VCaP (cell line): ENCODE measurements around the gene EFEMP1.

Source experiments
- H3K27ac ChIP-seq: fragments of 450-650 bp; 2 replicates; pipeline ENCODE4 v1.5.1; 2017
- TF ChIP-seq, protein P1 (sequence below): fragments of 450-650 bp; conservative IDR thresholded peaks from 2 replicates; pipeline ENCODE4 v1.5.1; 2017; ENCODE audit warnings: mild to moderate bottlenecking, moderate library complexity

EFEMP1 gene

DNA sequence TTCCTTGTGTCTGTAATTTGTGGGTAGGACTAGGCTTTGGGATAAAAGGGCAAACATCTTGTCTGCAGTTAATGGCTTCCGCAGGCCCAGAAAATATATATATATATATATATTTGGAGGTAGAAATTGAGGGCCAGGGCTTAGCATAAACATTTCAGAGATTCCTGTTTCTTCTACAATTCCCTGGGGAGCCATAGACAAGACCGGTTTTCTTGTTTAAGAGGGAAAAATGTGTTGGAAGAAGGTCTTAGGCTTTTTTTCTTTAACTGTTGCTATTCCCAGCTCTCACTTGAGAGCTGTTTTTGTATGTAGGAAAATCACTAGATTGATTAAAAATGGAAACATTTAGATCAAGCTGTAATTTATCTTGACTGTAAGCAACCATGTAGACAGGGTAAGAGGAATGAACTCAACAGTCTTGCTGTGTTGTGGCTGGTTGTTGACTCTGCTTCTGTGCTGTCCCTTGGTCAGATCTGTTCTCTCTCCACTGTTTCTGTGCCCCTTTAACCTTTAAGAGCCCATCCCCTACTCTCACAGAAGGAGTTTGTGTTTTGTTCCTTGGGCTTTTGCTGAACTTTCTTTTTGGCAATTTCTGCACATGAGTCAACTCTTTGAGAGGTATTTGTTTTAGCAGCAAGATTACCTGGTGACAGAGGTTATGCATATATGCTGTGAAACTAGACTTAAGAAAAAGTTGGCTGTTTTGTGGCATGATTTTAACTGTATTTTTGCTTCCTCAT lies 58.3 kb downstream of the EFEMP1 start:
- TF ChIP-seq, protein P1, sequence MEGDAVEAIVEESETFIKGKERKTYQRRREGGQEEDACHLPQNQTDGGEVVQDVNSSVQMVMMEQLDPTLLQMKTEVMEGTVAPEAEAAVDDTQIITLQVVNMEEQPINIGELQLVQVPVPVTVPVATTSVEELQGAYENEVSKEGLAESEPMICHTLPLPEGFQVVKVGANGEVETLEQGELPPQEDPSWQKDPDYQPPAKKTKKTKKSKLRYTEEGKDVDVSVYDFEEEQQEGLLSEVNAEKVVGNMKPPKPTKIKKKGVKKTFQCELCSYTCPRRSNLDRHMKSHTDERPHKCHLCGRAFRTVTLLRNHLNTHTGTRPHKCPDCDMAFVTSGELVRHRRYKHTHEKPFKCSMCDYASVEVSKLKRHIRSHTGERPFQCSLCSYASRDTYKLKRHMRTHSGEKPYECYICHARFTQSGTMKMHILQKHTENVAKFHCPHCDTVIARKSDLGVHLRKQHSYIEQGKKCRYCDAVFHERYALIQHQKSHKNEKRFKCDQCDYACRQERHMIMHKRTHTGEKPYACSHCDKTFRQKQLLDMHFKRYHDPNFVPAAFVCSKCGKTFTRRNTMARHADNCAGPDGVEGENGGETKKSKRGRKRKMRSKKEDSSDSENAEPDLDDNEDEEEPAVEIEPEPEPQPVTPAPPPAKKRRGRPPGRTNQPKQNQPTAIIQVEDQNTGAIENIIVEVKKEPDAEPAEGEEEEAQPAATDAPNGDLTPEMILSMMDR: no peak
- H3K27ac ChIP-seq: no peak overlapping the region

DNA sequence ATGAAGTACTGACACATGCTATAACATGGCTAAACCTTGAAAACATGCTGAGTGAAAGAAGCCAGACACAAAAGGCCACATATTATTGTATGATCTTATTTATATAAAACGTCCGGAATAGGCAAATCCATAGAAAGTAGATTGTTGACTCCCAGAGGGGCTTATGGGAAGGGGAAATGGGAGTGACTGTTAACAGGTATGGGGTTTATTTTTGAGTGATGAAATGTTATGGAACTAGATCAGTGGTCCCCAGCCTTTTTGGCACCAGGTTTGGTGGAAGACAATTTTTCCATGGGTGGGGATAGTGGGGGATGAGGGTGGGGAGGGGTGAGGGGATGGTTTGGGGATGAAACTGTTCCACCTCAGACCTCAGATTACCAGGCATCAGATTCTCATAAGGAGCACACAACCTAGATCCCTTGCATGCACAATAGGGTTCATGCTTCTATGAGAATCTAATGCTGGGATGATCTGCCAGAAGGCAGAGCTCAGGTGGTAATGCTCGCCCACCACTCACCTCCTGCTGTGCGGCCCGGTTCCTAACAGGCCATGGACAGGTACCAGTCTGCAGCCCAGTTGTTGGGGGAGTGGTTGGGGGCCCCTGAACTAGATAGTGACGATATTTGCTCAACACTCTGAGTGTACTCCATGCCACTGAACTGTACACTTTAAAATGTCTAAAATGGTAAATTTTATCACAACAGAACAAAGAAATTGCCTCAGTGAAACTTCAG lies 59.1 kb downstream of the EFEMP1 start:
- no peak overlapping the region for H3K27ac ChIP-seq
- TF ChIP-seq, protein P1: no peak

DNA sequence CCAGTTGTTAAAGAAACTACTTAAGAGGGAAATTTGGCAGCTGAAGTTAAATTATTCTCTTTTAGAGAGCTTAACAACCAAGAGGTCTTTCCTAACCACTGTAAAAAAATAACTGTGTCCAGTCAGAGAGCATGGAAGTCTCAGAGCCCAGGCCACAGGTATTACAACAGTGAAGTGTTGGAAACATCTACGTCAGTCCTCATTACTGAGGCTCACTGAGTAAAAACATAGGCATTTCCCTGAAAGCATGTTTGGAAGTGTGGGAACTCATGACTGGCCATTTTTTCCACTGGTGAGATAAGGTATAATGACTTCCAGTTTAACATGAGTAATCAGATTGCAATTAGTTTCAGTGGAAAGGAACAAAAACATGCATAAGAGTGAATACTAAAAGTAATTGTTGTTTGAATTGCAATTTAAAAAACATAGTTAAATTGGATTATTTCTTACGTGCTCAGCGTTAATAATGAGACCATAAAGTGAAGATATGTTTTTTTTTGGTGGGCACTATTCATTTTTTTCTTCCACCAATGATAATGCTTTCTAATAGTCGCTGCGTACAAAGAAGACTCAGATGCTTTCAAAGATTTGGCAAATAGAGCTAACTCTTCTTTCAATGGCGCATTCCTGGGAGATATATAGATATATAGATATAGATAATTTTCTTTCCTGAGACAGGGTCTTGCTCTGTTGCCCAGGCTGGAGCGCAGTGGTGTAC lies 60.8 kb downstream of the EFEMP1 start:
- H3K27ac ChIP-seq: no peak overlapping the region
- TF ChIP-seq, protein P1: no peak

DNA sequence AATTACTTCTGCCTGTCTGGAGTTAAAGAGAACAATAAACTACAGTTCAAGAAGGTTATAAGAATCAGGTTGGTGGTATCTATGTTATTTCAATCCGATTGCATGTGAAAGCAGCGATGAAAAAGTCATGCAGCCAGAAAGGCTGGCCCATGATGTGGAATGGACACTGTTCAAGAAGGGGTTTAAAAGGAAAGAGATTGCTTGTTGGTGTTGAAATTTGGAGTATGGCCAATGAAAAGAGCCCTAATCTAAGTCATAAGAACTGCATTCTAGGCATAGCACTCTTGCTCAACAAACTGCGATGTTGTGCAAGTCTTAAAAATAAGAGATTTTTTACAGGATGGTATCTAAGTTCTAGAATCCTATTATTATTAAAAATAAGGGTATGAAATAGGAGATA lies 61.3 kb downstream of the EFEMP1 start:
- H3K27ac ChIP-seq: no peak overlapping the region
- TF ChIP-seq, protein P1: no peak

DNA sequence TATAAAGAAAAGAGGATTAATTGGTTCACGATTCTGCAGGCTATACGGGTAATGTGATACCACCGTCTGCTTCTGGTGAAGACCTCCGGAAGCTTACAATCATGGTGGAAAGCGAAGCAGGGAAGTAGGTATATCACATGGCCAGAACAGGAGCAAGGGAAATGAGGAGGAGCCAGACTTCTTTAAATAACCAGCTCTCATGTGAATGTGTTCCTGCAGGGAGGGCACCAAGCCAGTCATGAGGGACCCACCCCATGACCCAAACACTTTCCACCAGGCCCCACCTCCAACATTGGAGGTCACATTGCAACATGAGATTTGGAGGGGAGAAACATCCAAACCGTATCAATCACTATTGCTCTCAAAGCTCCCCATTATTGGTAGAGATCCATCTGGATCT lies 61.8 kb downstream of the EFEMP1 start:
- TF ChIP-seq, protein P1: no peak
- H3K27ac ChIP-seq: no peak overlapping the region

DNA sequence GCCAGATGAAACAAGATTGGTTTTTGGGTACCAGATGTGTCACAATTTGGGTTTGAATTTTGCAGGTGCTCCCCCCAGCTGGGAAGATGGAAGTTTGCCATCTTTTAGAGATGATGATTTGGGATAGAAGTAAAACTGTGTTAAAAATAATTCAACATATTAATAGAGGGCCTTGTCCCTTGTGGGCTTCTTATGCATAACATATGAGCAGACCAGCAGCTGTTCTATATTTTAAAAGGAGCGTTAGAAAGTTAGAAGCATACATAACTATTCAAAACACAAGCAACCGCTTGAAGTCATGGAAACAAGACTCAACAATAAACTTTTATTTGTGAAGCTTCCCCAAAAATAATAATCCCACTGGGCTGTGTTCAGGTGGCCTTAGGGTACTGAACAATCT lies 62.8 kb downstream of the EFEMP1 start:
- TF ChIP-seq, protein P1: no peak
- no peak overlapping the region for H3K27ac ChIP-seq

DNA sequence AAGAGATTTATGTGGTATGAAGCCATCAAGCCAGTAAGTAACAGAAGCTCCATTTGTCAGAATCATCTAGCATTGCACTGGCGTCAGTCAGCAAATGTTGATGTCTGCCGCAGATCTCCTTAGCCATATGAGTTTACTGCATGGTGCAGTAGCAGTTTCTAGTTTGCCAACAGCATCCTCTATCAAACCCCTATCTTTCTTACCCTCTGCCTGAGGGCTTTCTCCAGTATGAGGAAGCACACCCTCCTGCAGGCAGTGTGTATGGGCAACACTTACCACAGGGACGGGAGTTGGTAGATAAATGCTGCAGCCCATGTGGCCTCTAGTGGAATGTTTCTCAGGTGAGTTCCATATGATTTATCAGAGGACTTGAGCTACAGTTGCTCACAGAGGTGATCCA lies 63.7 kb downstream of the EFEMP1 start:
- no peak overlapping the region for H3K27ac ChIP-seq
- TF ChIP-seq, protein P1: no peak
